ENCODE data around the gene WDR18.

The WDR18 gene

DNA sequence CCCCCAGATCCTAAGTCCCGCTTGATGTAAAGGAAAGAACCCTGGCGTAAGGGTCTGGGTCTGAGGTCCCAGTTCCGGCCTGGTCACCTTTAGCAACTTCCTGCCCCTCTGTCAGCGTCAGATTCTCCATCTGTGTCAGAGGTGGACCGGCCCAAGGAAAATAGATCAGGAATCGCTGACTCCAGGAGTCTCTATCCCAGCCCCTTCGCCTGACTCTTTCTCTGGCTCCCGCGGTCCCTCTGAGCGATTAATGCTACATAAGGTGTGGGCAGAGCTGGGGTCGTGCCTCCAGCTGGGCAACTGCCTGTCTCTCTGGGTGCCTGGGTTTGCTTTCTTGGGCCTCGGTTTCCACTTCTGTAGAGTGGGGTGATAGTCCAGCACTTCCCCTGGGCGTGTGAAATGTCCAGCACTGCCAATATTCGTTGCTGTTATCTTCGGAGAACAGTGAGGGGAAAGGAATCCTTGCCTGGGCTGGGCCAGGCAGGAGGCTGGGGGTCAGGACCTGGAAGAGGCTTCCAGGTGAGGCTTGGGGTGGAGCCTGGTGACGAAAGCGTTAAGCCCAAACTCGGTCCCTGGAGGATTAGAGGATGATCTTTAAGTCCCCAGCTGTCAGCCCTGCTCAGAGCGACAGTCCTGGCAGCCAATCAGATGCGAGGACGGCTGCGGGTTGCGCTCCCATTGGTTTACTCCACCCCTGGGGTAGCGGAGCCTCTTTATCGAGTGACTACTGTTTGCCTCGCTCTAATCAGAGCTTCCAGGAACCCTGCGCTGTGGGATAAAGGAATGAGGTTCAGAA is 56.5 kb downstream of the WDR18 start:
- peak in 55 of 56 donors; percentile 24 to 96 (median 80) for DNase-seq

DNA sequence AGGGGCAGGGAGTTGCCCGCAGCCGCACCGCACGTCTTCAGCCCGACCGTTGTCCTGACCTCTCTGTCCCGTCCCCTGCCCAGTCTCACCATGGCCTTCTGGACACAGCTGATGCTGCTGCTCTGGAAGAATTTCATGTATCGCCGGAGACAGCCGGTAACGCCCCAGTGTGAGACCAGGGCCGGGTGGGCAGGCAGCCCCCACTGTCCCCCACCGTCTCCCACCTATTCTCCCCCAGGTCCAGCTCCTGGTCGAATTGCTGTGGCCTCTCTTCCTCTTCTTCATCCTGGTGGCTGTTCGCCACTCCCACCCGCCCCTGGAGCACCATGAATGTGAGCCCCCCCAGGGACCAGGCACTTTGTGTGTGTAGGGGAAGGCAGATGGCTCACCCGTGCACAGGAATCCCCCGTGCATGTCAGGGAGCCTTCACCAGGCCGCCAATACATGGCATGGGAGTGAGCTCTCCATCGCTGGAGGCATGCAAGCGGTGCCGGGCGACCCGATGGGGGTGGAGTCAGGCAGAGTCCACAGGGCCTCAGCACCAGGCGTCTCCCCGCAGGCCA is 57.2 kb downstream of the WDR18 start:
- no peak for DNase-seq

DNA sequence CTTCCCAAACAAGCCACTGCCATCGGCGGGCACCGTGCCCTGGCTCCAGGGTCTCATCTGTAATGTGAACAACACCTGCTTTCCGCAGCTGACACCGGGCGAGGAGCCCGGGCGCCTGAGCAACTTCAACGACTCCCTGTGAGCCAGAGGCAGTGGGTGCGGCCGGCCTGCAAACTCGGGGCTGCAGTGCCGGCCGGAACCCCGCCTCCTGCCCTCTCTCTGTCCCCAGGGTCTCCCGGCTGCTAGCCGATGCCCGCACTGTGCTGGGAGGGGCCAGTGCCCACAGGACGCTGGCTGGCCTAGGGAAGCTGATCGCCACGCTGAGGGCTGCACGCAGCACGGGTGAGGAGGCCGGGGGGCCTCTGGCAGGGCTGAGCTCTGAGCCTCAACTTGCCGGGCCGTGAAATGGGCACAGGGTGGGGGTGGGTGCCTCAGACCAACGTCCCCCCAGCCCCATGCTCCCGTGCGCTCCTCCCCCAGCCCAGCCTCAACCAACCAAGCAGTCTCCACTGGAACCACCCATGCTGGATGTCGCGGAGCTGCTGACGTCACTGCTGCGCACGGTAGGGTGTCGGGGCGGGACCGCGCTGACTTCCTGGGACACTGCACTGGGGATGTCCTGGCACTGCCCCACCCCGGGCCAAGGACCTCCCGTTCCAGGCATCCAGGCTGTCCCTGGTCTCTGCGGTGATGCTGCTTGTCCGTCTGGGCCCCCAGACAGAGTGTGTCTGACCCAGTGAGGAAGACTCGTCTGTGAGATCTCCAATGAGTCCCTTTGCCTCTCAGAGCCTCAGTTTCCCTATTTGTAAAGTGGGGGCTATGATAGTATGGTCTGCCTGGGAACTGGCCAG is 57.9 kb downstream of the WDR18 start:
- DNase-seq, result no peak

DNA sequence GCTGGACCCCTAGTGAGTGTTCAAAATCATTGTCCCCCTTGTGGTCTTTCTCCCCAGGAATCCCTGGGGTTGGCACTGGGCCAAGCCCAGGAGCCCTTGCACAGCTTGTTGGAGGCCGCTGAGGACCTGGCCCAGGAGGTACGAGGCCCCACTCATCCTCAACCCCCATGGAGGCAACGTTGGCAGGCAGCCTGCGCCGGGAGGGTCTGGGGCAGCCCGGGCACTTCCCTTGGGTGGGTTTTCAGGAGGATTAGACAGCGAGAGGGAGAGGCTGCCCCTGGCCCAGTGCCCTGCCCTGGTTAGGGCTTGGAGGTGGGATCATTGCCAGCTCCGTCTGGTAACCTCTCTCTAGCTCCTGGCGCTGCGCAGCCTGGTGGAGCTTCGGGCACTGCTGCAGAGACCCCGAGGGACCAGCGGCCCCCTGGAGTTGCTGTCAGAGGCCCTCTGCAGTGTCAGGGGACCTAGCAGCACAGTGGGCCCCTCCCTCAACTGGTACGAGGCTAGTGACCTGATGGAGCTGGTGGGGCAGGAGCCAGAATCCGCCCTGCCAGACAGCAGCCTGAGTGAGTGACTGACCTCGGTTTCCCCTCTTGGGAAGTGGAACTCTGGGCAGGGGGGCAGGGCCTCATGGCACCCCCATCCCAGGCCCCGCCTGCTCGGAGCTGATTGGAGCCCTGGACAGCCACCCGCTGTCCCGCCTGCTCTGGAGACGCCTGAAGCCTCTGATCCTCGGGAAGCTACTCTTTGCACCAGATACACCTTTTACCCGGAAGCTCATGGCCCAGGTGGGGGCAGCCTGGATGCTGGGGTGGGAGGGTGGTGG is 58.8 kb downstream of the WDR18 start:
- no peak for DNase-seq

Data from nucleus accumbens (tissue), 56 donors.